ENCODE measurements around the gene ANO10. TPM values are rescaled to one million over a fixed set of nuclear protein-coding genes. Genes with fewer than 3 reads are reported as not detected.
A peak's percentile ranks its signal among the peaks of the same experiment; 100 is the strongest.

Gene ANO10
- total RNA-seq, 1 donor, result 54.0 TPM

DNA sequence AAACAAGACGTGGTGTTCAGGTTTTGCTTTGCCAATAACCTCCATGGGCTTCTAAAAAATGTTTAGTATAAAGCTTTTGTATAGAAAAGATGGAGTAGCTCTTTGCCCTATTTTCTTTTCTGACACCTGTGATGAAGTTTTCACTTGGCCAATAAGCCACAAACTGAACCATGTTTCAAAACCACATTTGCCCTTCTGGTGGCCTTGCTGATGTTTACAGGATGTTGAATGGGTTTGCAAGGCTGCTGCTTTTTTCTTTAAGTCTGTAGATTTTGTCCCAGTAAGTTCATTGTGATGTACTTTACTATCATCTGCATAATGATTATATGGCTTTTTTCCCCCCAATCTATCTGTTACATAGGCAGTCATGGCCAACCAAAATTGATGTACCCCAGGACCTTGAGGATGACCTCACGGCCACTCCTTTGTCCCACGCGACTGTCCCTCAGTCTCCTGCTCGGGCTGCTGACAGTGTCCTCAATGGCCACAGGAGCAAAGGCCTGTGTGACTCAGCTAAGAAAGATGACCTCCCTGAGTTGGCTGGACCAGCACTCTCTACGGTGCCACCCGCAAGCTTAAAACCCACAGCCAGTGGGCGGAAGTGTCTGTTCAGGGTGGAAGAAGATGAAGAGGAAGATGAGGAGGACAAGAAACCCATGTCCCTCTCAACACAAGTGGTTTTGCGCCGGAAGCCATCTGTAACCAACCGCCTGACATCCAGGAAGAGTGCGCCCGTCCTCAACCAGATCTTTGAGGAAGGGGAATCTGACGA, 274.6 kb downstream of the ANO10 start:
- TF ChIP-seq, protein P1, sequence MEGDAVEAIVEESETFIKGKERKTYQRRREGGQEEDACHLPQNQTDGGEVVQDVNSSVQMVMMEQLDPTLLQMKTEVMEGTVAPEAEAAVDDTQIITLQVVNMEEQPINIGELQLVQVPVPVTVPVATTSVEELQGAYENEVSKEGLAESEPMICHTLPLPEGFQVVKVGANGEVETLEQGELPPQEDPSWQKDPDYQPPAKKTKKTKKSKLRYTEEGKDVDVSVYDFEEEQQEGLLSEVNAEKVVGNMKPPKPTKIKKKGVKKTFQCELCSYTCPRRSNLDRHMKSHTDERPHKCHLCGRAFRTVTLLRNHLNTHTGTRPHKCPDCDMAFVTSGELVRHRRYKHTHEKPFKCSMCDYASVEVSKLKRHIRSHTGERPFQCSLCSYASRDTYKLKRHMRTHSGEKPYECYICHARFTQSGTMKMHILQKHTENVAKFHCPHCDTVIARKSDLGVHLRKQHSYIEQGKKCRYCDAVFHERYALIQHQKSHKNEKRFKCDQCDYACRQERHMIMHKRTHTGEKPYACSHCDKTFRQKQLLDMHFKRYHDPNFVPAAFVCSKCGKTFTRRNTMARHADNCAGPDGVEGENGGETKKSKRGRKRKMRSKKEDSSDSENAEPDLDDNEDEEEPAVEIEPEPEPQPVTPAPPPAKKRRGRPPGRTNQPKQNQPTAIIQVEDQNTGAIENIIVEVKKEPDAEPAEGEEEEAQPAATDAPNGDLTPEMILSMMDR (IDR thresholded peaks at IDR 0.05; ENCODE audit: insufficient read depth, low read depth, low read length), result no peak
- no peak for DNase-seq (ENCODE audit: low read depth)
- no peak overlapping the region for H3K4me3 ChIP-seq (ENCODE audit: low read depth, low read length)

DNA sequence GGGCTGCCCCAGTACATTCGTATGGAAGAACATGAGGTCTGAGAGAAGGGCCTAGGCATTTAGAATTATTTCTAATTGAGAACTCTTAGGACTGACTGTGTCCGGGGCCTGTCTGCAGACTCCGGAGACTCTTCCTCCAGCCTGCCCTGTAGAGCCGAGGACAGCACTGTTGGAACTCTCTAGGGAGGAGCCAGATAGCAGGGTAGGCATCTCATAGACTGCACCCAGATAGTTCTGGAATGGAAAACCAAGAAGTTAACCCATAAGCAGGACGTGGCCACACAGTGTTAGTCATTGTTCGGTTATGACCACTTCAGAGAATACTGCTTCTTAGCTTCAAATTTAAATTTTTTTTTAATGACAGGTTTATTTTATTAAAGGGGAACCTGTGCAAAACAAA, 275.9 kb downstream of the ANO10 start:
- H3K4me3 ChIP-seq (ENCODE audit: low read depth, low read length), result no peak overlapping the region
- peak; percentile 31 for DNase-seq (ENCODE audit: low read depth)
- TF ChIP-seq, protein P1 (IDR thresholded peaks at IDR 0.05; ENCODE audit: insufficient read depth, low read depth, low read length), result no peak

DNA sequence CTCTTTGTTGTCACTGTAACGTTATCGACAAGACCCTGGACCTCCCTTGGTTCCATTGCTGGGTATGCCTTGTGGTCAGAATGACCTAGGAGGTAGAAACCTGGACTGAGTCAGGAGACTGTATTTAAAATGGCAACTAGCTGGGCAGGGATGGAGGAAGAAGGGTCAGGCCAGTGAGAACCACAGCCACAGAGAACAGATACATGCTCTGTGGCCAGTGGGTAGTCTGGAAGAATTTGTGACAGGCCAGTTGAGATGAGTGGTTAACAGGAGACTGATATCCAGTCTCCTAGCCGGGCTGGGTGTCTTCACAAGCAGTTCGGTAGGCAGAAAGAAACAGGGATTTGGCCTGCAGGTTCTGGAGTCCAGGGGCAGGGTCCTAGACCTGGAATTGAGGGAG, 276.6 kb downstream of the ANO10 start:
- H3K4me3 ChIP-seq (ENCODE audit: low read depth, low read length), result no peak overlapping the region
- TF ChIP-seq, protein P1 (IDR thresholded peaks at IDR 0.05; ENCODE audit: insufficient read depth, low read depth, low read length), result no peak
- no peak for DNase-seq (ENCODE audit: low read depth)

DNA sequence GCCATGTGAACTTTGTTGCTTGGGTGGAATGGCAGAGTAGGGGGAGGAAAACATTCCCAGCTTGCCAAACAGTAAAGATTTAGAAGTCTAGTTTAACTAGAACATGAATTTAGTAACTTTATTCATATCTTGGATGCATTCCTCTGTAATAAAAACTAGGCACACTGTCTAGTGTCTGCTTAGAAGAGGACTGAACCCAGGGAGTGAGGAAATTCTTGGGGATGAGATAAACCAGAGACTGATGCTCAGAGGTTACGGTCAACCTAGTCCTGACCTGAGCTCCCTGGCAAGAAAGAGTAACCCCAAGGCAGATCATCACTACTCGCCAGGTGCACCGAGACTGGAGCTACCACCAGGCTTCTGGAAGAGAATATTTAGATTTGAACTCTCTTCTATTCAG, 277.3 kb downstream of the ANO10 start:
- DNase-seq (ENCODE audit: low read depth), result no peak
- H3K4me3 ChIP-seq (ENCODE audit: low read depth, low read length), result no peak overlapping the region
- TF ChIP-seq, protein P1 (IDR thresholded peaks at IDR 0.05; ENCODE audit: insufficient read depth, low read depth, low read length), result no peak

DNA sequence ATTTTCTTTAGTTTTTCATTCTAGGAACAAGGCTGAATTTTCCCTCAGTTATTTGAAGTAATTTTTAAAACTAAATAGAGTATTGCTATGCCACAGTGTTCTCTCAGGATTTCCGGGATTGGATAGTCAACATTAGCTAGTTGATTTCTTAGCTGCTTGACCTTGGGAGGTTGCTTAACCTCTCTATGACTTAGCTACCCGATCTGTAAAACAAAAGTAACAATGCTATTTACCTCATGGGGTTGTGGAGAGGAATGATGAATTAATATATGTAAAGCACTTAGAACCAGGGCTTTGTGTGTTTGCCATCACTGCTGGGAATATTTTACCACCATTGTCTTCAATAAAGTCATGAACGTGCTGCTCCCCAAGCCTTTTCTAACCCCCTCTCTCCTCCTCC, 278.0 kb downstream of the ANO10 start:
- DNase-seq (ENCODE audit: low read depth), result no peak
- no peak overlapping the region for H3K4me3 ChIP-seq (ENCODE audit: low read depth, low read length)
- TF ChIP-seq, protein P1 (IDR thresholded peaks at IDR 0.05; ENCODE audit: insufficient read depth, low read depth, low read length), result no peak

DNA sequence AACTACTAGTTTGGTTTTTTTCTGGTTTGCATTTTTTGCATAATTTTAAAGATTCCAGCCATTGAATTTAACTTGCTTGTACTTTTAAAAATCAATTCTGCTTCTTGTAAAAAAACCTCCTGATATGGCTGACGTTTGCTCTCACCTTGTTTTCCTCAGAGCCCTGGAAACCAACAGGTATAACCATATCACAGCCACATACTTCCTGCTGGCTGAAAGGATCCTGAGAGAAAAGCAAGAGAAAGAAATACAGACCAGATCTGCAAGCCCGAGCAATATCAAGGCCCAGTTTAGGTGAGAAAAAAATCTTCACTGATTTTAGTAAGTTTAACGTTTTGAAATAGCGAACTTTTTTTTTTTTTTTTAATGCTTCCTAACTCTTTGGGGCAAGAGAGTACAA, 278.6 kb downstream of the ANO10 start:
- TF ChIP-seq, protein P1 (IDR thresholded peaks at IDR 0.05; ENCODE audit: insufficient read depth, low read depth, low read length), result no peak
- no peak for DNase-seq (ENCODE audit: low read depth)
- no peak overlapping the region for H3K4me3 ChIP-seq (ENCODE audit: low read depth, low read length)

DNA sequence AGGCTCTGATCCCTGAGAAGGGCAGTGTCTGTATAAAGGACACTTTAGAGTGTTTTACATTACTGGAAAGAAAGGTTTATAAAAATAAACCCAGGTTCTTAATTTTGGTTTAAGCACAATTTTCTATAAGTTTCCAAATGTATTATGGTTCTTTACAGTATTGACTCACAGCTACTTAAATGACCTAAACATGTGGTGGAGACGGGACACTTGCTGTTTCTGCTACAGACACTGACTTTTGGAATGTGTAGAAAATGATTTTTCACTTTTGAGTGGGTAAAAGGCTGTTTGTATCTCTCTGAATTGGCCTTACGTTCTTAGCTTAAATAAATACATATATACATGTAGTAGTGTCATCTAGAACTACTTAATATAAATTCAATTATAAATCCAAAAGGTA, 280.0 kb downstream of the ANO10 start:
- H3K4me3 ChIP-seq (ENCODE audit: low read depth, low read length), result no peak overlapping the region
- TF ChIP-seq, protein P1 (IDR thresholded peaks at IDR 0.05; ENCODE audit: insufficient read depth, low read depth, low read length), result no peak

More for the DNA sequence above, 280.0 kb downstream of the ANO10 start:
- no peak for DNase-seq (ENCODE audit: low read depth)
